ENCODE data around the gene STK11.

Gene STK11

DNA sequence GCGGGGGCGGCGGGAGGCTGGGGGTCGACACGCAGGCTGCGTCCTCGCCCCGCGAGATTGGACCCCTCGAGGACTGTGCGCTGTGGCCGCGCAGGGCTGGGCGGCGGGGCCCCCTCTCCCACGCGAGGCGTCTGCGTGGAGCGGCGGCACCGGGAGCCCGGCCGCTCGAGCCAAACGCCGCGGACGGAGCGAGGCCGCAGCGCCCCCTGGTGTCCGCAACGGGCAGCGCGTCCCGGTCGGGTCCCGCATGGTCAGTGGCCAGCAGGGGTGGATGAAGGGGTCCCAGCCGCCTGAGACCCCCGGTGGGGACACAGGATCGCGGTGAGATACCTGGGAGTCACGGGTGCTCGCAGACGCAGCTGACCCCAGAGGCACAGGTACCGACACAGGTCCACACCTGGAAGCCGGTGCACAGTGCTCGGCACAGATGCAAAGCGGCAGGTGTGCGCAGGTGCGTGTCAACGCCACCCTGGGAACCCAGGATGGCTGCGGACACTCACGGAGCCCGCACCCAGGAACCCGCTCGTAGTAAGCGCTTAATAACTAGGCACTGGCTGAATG lies 61.4 kb downstream of the STK11 start:
- Histone ChIP-seq H3K79me2 (ENCODE audit: low read length) (peaks cover 28% of the 10 kb centered on the region), H3K4me2 (ENCODE audit: low read length) (peak overlapping the region; percentile 97), H3K4me3 (ENCODE audit: low read length) (peak overlapping the region; percentile 78), H4K20me1 (ENCODE audit: insufficient read depth, low read length) (peaks cover 16% of the 10 kb centered on the region), H3K27ac (ENCODE audit: low read length) (no peak overlapping the region), H2AFZ (ENCODE audit: low read depth, low read length) (0 out of 2 replicates have a peak overlapping the region, but pooled peaks have one; percentile 4), H3K9me3 (ENCODE audit: insufficient read depth, low read length) (no peaks in the 10 kb centered on the region), H3K4me1 (ENCODE audit: low read length) (peaks cover 52% of the 10 kb centered on the region), H3K27me3 (ENCODE audit: low read depth, low read length) (peaks cover 15% of the 10 kb centered on the region), H3K36me3 (replicated peaks; ENCODE audit: low read depth, low read length) (peaks cover 23% of the 10 kb centered on the region), H3K9ac (ENCODE audit: low read length) (peak overlapping the region; percentile 57)
- TF ChIP-seq CTCF (IDR thresholded peaks at IDR 0.05; ENCODE audit: low read depth, low read length) (peak; percentile 93), EZH2phosphoT487 (IDR thresholded peaks at IDR 0.05; ENCODE audit: low read depth) (no peak)

- Histone ChIP-seq H3K4me3 (ENCODE audit: low read length) (peak overlapping the region; percentile 78), H3K79me2 (ENCODE audit: low read length) (peaks cover 35% of the 10 kb centered on the region), H3K27ac (ENCODE audit: low read length) (no peak overlapping the region), H3K4me1 (ENCODE audit: low read length) (peaks cover 45% of the 10 kb centered on the region), H4K20me1 (ENCODE audit: insufficient read depth, low read length) (peaks cover 16% of the 10 kb centered on the region), H3K9me3 (ENCODE audit: insufficient read depth, low read length) (no peaks in the 10 kb centered on the region), H3K9ac (ENCODE audit: low read length) (no peak overlapping the region), H2AFZ (ENCODE audit: low read depth, low read length) (no peak overlapping the region), H3K4me2 (ENCODE audit: low read length) (peak overlapping the region; percentile 97), H3K36me3 (replicated peaks; ENCODE audit: low read depth, low read length) (peaks cover 30% of the 10 kb centered on the region), H3K27me3 (ENCODE audit: low read depth, low read length) (peaks cover 15% of the 10 kb centered on the region)
- TF ChIP-seq CTCF (IDR thresholded peaks at IDR 0.05; ENCODE audit: low read depth, low read length) = no peak
- TF ChIP-seq EZH2phosphoT487 (IDR thresholded peaks at IDR 0.05; ENCODE audit: low read depth) = no peak
Observed at GRCh38 chr19:1267477-1268225, 62.1 kb downstream of the STK11 start.

DNA sequence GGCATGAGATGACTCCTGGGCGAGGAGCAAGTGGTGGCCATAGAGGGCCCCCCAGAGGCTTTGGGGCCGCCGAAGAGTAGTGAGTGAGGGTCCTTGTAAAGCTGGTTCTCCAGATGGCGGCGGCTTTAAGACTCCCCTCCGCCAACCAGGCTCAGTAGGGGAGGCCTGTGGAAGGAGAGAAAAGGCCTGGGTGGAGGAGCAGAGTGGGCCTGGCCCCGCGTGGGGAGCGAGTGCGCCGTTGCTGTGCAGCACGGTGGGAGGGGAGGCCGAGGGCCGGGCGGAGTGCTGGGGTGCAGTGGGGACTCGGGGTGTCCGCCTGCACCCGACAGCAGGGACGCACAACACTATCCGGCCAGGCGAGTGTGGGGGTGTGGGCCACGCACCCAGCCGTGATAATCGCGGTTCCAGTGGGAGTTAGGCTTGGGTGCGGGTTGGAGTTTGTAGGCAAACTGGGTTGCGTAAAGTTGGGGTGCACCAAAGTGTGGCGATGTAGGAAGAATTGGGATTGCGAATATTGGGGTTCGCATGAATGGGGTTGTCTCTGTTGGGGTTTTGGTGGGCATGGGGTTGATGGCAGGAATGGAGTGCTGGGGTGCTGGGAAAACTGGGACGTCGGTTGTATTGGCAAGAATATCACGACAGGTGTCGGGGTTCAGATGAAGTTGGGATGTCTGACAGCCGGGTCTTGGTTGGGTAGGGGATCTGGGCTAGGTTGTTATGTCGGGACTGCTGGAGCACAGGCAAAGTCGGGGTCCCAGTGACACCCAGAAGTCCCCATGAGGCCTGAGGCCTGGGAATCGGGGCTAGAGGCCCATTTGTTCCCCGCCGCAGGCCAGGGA lies 62.9 kb downstream of the STK11 start:
- TF ChIP-seq CTCF (IDR thresholded peaks at IDR 0.05; ENCODE audit: low read depth, low read length) (no peak), EZH2phosphoT487 (IDR thresholded peaks at IDR 0.05; ENCODE audit: low read depth) (no peak)
- peak overlapping the region; percentile 66 for H3K4me2 ChIP-seq (ENCODE audit: low read length)
- H3K27ac ChIP-seq (ENCODE audit: low read length) = no peak overlapping the region
- H4K20me1 ChIP-seq (ENCODE audit: insufficient read depth, low read length) = peaks cover 16% of the 10 kb centered on the region
- H3K4me3 ChIP-seq (ENCODE audit: low read length) = peak overlapping the region; percentile 57
- H3K9me3 ChIP-seq (ENCODE audit: insufficient read depth, low read length) = no peaks in the 10 kb centered on the region
- H3K4me1 ChIP-seq (ENCODE audit: low read length) = peaks cover 43% of the 10 kb centered on the region
- peaks cover 38% of the 10 kb centered on the region for H3K36me3 ChIP-seq (replicated peaks; ENCODE audit: low read depth, low read length)
- no peak overlapping the region for H2AFZ ChIP-seq (ENCODE audit: low read depth, low read length)
- H3K27me3 ChIP-seq (ENCODE audit: low read depth, low read length) = peaks cover 15% of the 10 kb centered on the region
- H3K9ac ChIP-seq (ENCODE audit: low read length) = 0 out of 2 replicates have a peak overlapping the region, but pooled peaks have one; percentile 22
- peaks cover 41% of the 10 kb centered on the region for H3K79me2 ChIP-seq (ENCODE audit: low read length)

DNA sequence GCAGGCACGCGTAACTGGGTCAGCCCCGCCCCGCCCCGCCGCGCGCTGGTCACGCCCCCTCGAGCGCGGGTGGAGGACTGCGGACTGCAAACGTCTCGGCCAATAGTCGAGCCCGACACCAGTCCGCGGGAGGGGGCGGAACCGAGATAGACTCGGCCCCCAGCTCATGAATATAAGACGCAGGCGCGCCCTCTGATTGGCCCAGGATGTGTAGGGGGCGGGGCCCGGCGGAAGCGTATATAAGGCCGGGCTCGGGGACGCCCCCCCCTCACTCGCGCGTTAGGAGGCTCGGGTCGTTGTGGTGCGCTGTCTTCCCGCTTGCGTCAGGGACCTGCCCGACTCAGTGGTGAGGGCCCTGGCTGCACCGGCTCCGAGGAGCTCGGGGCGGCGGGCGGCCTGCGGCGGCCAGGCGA lies 63.5 kb downstream of the STK11 start, which contains the start of gene CIRBP:
TSS of gene CIRBP (plus strand) at position 268 of the 413 bp plus-strand sequence. CDS start 1,602 bp downstream, outside the sequence.
- Histone ChIP-seq H3K27ac (ENCODE audit: low read length) (peak within 1 kb of the TSS; percentile 69), H3K9me3 (ENCODE audit: insufficient read depth, low read length) (no peaks in the 10 kb centered on the region), H3K4me1 (ENCODE audit: low read length) (peaks cover 43% of the 10 kb centered on the region), H3K36me3 (replicated peaks; ENCODE audit: low read depth, low read length) (peaks cover 44% of the 10 kb centered on the region), H3K27me3 (ENCODE audit: low read depth, low read length) (peaks cover 15% of the 10 kb centered on the region), H4K20me1 (ENCODE audit: insufficient read depth, low read length) (peaks cover 16% of the 10 kb centered on the region), H3K4me3 (ENCODE audit: low read length) (peak within 1 kb of the TSS; percentile 81), H3K4me2 (ENCODE audit: low read length) (peak within 1 kb of the TSS; percentile 98), H3K79me2 (ENCODE audit: low read length) (peaks cover 45% of the 10 kb centered on the region), H3K9ac (ENCODE audit: low read length) (peak within 1 kb of the TSS; percentile 86), H2AFZ (ENCODE audit: low read depth, low read length) (no peak within 1 kb of the TSS)
- TF ChIP-seq CTCF (IDR thresholded peaks at IDR 0.05; ENCODE audit: low read depth, low read length) (no peak), EZH2phosphoT487 (IDR thresholded peaks at IDR 0.05; ENCODE audit: low read depth) (no peak)
